Measurements from ENCODE around the gene MON1A. TPM values are rescaled to one million over a fixed set of nuclear protein-coding genes. Genes with fewer than 3 reads are reported as not detected.
A peak's percentile ranks its signal among the peaks of the same experiment; 100 is the strongest.
"Not testable (repeated sequence)": the region's sequence is repeated elsewhere in the genome, so short reads cannot be mapped to it uniquely, and the experiment has no call there.

The MON1A gene
- total RNA-seq: 6.5 and 10.0 TPM in 2 replicates

- DNase-seq (ENCODE audit: low read depth in 2 of 2): peak; percentile 52 to 88
These were observed at the start of gene MON1A for GRCh38 chr3:49929291-49930167. MON1A (minus strand) TSS chr3:49929811; CDS start chr3:49913346, 16,465 bp downstream.

GRCh38 chr3:49976942-49977341 lies 47.3 kb upstream of the MON1A start:
- DNase-seq (ENCODE audit: low read depth in 2 of 2): no peak

- DNase-seq (ENCODE audit: low read depth in 2 of 2): no peak
These were observed 43.0 kb upstream of the MON1A start for GRCh38 chr3:49972656-49973055.

GRCh38 chr3:49968346-49968745 lies 38.7 kb upstream of the MON1A start:
- DNase-seq (ENCODE audit: low read depth in 2 of 2): no peak

GRCh38 chr3:49967291-49967690 lies 37.7 kb upstream of the MON1A start:
- DNase-seq (ENCODE audit: low read depth in 2 of 2): no peak

GRCh38 chr3:49966233-49966942 lies 36.8 kb upstream of the MON1A start:
- DNase-seq (ENCODE audit: low read depth in 2 of 2): no peak

GRCh38 chr3:49955636-49956035 lies 26.0 kb upstream of the MON1A start:
- no peak for DNase-seq (ENCODE audit: low read depth in 2 of 2)

GRCh38 chr3:49952924-49953323 lies 23.3 kb upstream of the MON1A start:
- no peak for DNase-seq (ENCODE audit: low read depth in 2 of 2)

GRCh38 chr3:49942651-49943050 lies 13.0 kb upstream of the MON1A start:
- no peak for DNase-seq (ENCODE audit: low read depth in 2 of 2)

GRCh38 chr3:49940667-49941249 lies 11.1 kb upstream of the MON1A start:
- DNase-seq (ENCODE audit: low read depth in 2 of 2): no peak

- DNase-seq (ENCODE audit: low read depth in 2 of 2): peak; percentile 92 to 98
These were observed 10.5 kb upstream of the MON1A start, which contains the start of gene RBM6 for GRCh38 chr3:49939858-49940666. RBM6 (plus strand) TSS chr3:49940150; CDS start chr3:49962642, 22,492 bp downstream.

- no peak for DNase-seq (ENCODE audit: low read depth in 2 of 2)
These were observed 7.5 kb upstream of the MON1A start for GRCh38 chr3:49937090-49937489.

- not testable (repeated sequence) for DNase-seq (ENCODE audit: low read depth in 2 of 2)
These were observed 2.7 kb upstream of the MON1A start for GRCh38 chr3:49932281-49932680.

GRCh38 chr3:49930922-49931321 lies 1.3 kb upstream of the MON1A start:
- DNase-seq (ENCODE audit: low read depth in 2 of 2): no peak

- no peak for DNase-seq (ENCODE audit: low read depth in 2 of 2)
These were observed 618 bp upstream of the MON1A start for GRCh38 chr3:49930168-49930690.

- DNase-seq (ENCODE audit: low read depth in 2 of 2): no peak
These were observed 1.1 kb downstream of the MON1A start for GRCh38 chr3:49928481-49929017.

GRCh38 chr3:49927798-49928197 lies 1.8 kb downstream of the MON1A start:
- DNase-seq (ENCODE audit: low read depth in 2 of 2): no peak

GRCh38 chr3:49926117-49926728 lies 3.4 kb downstream of the MON1A start:
- no peak for DNase-seq (ENCODE audit: low read depth in 2 of 2)

- no peak for DNase-seq (ENCODE audit: low read depth in 2 of 2)
These were observed 4.1 kb downstream of the MON1A start for GRCh38 chr3:49925485-49925884.

- DNase-seq (ENCODE audit: low read depth in 2 of 2): peak in 1 of 2 donors; percentile 53
These were observed 4.9 kb downstream of the MON1A start for GRCh38 chr3:49924683-49925082.

All from dermis microvascular lymphatic vessel endothelial cell (primary cell).